Mucosa of descending colon (tissue), 3 donors: ENCODE measurements around the gene CCDC188. TPM values are rescaled to one million over a fixed set of nuclear protein-coding genes. Genes with fewer than 3 reads are reported as not detected.

Source experiments
- ATAC-seq: fragments of 200-7000 bp; cut with Tn5 transposase; one replicate; pipeline ENCODE4 v1.9.1; 2020; ENCODE audit warnings: mild to moderate bottlenecking, moderate library complexity
- DNase-seq, 3 donors: peaks; one replicate each; pipeline ENCODE4 v3.0.0-alpha.2; 2020
- H3K36me3 ChIP-seq: fragments of 200-600 bp; one replicate; pipeline ENCODE4 v1.8.0; 2021; ENCODE audit warnings: low read depth, mild to moderate bottlenecking
- H3K4me1 ChIP-seq: fragments of 200-600 bp; one replicate; pipeline ENCODE4 v1.8.0; 2021; ENCODE audit warnings: low read depth, mild to moderate bottlenecking
- H3K4me3 ChIP-seq: fragments of 200-600 bp; one replicate; pipeline ENCODE4 v1.8.0; 2021; ENCODE audit warnings: mild to moderate bottlenecking
- H3K9me3 ChIP-seq: fragments of 200-600 bp; one replicate; pipeline ENCODE4 v1.8.0; 2021; ENCODE audit warnings: mild to moderate bottlenecking
- intact Hi-C, 2 donors: fragments of 100-400 bp; cut with DNase I in 1 of 2; cut with micrococcal nuclease in 1 of 2; formaldehyde crosslinking; loops; one replicate each; pipeline versions ENCODE4 v1.11.0 to v1.11.1; 2022; cut with DNase I, micrococcal nuclease
- total RNA-seq, 3 donors: library from RNA; stranded (reverse); fragmentation: NEBNext Ultra II Directional in 2 of 3; extraction: Animal tissue kit (Norgen Biotek cat#: 25700) in 2 of 3; gene quantifications; one replicate each; pipeline versions ENCODE4 v1.2.1 to v1.2.4, GENCODE V29; 2021 to 2023
- TF ChIP-seq, protein P1 (sequence below): fragments of 200-600 bp; IDR thresholded peaks from one replicate; pipeline ENCODE4 v1.8.0; 2022; ENCODE audit warnings: antibody characterized with exemption, mild to moderate bottlenecking
- donor health status: DM: no; HTN: no; CAD: no; lungs with moderate emphysema.
- donor health status: DM: no; HTN: no; CAD: no.
- donor health status: DM: no; HTN: yes; CAD: no.

Gene CCDC188
- total RNA-seq, 3 donors from 2014 or later, result 0.41 to 0.98 (median 0.65) TPM

- Histone ChIP-seq H3K9me3 (no peaks in the 10 kb centered on the region), H3K4me3 (no peak overlapping the region), H3K36me3 (no peaks in the 10 kb centered on the region), H3K4me1 (no peaks in the 10 kb centered on the region)
- intact Hi-C loops, result no loop called here
- TF ChIP-seq, protein P1, sequence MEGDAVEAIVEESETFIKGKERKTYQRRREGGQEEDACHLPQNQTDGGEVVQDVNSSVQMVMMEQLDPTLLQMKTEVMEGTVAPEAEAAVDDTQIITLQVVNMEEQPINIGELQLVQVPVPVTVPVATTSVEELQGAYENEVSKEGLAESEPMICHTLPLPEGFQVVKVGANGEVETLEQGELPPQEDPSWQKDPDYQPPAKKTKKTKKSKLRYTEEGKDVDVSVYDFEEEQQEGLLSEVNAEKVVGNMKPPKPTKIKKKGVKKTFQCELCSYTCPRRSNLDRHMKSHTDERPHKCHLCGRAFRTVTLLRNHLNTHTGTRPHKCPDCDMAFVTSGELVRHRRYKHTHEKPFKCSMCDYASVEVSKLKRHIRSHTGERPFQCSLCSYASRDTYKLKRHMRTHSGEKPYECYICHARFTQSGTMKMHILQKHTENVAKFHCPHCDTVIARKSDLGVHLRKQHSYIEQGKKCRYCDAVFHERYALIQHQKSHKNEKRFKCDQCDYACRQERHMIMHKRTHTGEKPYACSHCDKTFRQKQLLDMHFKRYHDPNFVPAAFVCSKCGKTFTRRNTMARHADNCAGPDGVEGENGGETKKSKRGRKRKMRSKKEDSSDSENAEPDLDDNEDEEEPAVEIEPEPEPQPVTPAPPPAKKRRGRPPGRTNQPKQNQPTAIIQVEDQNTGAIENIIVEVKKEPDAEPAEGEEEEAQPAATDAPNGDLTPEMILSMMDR, result no peak
- ATAC-seq (no peak), DNase-seq (no peak)
Measured at GRCh38 chr22:20148414-20148813, 2.4 kb downstream of the CCDC188 start.

DNA sequence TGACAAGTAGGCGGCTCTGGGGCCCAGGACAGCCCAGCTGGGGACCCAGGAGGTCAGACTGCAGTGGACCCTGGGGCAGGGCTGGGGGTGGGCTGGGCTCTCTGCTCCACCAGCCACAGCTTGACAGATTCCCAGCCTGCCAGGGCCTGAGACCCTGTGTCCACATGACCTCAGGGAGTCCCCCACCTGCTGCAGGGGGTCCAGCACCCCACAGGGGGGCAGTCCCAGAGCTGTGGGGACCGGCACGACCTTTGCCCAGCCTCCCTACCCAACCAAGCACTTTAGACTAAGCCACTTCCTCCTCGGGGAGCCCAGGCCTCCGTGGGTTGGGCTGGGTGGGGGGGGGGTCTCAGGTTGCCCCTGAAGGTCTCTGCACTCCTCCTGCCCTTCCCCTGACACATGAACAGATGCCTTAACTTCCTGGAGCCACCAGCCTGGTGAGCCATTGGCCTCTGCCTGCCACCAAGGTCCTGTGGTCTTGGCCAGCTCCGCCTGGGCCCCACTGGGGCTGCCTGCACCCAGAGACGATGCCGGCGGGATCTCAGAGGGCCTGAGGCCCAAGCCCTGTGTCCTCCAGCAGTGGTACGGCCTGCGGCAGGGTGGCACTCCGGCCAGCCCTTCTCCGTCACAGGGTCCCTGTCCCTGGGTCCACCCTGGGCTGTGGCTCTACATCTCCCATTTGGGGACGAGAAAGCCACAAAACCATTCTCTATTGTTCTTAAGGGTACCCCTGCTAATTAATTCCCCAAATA lies 3.4 kb downstream of the CCDC188 start:
- DNase-seq (no peak), ATAC-seq (no peak)
- Histone ChIP-seq H3K36me3 (no peaks in the 10 kb centered on the region), H3K9me3 (no peaks in the 10 kb centered on the region), H3K4me3 (no peak overlapping the region), H3K4me1 (no peaks in the 10 kb centered on the region)
- TF ChIP-seq, protein P1, result no peak
- intact Hi-C loops, result no loop called here

GRCh38 chr22:20146777-20147176 lies 4.1 kb downstream of the CCDC188 start:
- H3K9me3 ChIP-seq, result no peaks in the 10 kb centered on the region
- no peaks in the 10 kb centered on the region for H3K36me3 ChIP-seq
- H3K4me1 ChIP-seq, result no peaks in the 10 kb centered on the region
- H3K4me3 ChIP-seq, result no peak overlapping the region
- DNase-seq (no peak), ATAC-seq (no peak)
- intact Hi-C loops, result no loop called here
- TF ChIP-seq, protein P1, result no peak

GRCh38 chr22:20145832-20146223 lies 5.0 kb downstream of the CCDC188 start:
- H3K4me1 ChIP-seq, result no peaks in the 10 kb centered on the region
- ATAC-seq (no peak), DNase-seq (no peak)
- H3K36me3 ChIP-seq, result no peaks in the 10 kb centered on the region
- no peaks in the 10 kb centered on the region for H3K9me3 ChIP-seq
- H3K4me3 ChIP-seq, result no peak overlapping the region
- TF ChIP-seq, protein P1, result no peak
- intact Hi-C loops, result no loop called here

GRCh38 chr22:20145206-20145831 lies 5.5 kb downstream of the CCDC188 start:
- Histone ChIP-seq H3K9me3 (no peaks in the 10 kb centered on the region), H3K4me3 (no peak overlapping the region), H3K36me3 (no peaks in the 10 kb centered on the region), H3K4me1 (no peaks in the 10 kb centered on the region)
- intact Hi-C loops, result no loop called here
- no peak for DNase-seq
- TF ChIP-seq, protein P1, result no peak
- no peak for ATAC-seq
